Neural progenitor cell (in vitro differentiated cells): ENCODE measurements around the gene NCOR1.

Experiments used
- CTCF ChIP-seq: fragments of 200-600 bp; sonication (generic); IDR thresholded peaks from 2 replicates; pipeline ENCODE4 v1.5.1; 2017; ENCODE audit warnings: antibody characterized with exemption, mild to moderate bottlenecking
- EZH2 ChIP-seq: fragments of 200-600 bp; sonication (generic); IDR thresholded peaks from 2 replicates; pipeline ENCODE4 v1.6.1; 2017; ENCODE audit warnings: antibody characterized with exemption, mild to moderate bottlenecking, moderate library complexity
- EZH2phosphoT487 ChIP-seq: fragments of 200-600 bp; sonication (generic); IDR thresholded peaks from 2 replicates; pipeline ENCODE4 v1.6.1; 2017; ENCODE audit warnings: antibody characterized with exemption

- TF ChIP-seq CTCF (no peak), EZH2phosphoT487 (no peak), EZH2 (no peak)
These were observed 65.0 kb downstream of the NCOR1 start for GRCh38 chr17:16150251-16150856.
